ENCODE results near the gene AQP7.
"Not testable (repeated sequence)": the region's sequence is repeated elsewhere in the genome, so short reads cannot be mapped to it uniquely, and the experiment has no call there.

AQP7 gene

GRCh38 chr9:33402371-33402770 is at the start of gene AQP7:
Gene AQP7 (minus strand): TSS chr9:33402568. CDS start chr9:33401262, 1,306 bp downstream.
- not testable (repeated sequence) for DNase-seq

DNA sequence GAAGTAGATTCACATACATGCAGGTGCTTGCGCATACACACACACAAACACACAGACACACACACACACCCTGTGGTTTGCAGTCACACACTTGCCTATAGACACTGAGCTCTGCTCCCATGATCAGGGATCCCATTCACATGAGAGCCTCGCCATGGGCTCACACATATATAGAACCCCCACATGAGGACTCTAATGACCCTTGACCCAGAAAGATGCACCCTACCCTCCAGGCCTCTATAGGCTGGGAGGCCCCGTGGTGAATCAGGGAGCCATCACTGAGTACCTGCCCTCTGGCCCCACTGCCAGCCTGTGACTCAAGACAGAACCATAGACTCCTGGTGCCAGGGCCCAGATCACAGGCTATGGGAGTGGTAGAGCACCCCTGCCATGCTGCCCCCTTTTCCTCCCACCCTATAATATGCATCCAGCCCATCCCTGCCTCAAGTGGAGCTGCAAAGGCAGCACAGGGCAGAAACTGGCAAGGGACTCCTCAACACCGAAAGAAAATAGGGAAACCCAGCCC is 48.3 kb upstream of the AQP7 start:
- DNase-seq: no peak

- no peak for DNase-seq
These were observed 47.3 kb upstream of the AQP7 start for GRCh38 chr9:33449715-33450114.

DNA sequence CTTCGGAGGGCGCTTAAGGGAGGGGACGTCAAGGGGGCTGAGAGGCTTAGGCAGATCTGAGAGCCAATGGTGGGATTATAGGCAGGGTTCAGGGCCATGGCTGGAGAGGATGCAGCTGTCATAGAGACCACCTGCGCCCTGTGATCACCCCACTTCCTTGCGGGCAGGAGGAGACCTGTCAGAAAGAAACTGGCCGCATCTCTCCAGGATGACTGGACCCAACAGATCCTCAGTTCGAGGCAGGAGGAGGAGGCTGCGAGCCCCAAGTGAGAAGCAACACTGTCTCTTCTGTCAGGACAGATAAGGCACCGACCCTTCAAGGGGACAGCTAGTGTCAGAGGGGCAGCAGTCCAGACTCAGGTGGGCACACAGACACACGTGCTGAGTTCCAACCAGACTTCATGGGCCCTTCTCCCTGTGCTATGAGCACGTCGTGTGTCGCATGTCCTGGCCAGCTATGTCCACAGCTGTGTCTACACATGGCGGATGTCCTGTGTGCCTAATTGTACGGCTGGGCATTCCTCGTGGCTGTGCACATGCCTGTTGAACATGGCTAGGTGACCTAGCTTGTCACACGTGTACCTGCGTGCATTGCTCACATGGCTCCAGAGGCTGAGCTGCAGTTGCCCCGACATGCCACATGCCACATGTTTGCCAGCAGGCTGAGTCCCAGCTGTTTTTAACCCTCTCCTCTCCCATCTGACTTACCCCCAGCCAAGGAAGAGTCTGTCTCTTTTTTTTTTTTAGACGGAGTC is 45.6 kb upstream of the AQP7 start:
- DNase-seq: no peak

GRCh38 chr9:33446946-33447798 is 44.8 kb upstream of the AQP7 start, which contains the start of gene AQP3:
Gene AQP3 (minus strand): TSS chr9:33447593. CDS start chr9:33447530, 63 bp downstream.
- DNase-seq: no peak

GRCh38 chr9:33446240-33446945 is 44.0 kb upstream of the AQP7 start:
- no peak for DNase-seq

DNA sequence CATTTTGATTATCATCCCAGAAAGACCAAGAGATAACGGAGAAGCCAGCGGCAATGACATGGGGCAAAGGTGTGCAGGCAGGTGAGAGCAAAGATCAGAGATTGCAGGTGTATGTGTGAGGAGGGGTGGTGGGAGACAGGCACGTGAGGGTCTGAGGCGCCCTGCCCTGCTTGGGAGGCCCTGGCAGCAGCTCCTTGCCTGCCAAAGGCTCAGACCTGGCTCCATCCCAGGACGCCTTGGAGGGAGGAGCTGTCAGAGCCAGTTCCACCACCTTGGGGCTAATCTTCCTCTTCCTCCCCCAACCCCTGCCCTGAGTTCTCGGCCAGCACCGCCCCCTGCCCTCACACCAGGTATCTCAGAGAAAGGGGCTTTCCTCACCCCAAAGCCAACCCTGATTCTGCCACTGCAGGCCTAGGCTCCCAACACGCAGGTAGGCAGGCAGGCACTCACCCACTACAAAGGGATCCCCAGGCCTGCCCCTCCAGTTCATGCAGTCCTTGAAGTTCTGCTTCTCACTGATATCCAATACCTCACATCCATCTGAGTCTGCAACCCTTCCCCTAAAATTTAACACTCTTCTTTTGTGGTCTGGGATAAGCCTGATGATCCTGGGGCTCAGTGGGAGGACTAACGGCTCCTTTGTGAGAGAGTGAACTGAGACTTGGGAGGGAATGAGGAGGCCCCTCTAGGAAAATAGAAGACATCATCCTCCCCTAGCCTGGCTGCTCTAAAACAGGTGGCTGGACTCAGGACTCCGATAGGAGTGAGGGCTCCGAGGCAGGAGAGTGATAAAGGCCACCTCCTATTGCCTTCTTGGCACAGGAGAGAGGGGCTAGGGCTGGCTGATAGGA is 43.2 kb upstream of the AQP7 start:
- DNase-seq: no peak

DNA sequence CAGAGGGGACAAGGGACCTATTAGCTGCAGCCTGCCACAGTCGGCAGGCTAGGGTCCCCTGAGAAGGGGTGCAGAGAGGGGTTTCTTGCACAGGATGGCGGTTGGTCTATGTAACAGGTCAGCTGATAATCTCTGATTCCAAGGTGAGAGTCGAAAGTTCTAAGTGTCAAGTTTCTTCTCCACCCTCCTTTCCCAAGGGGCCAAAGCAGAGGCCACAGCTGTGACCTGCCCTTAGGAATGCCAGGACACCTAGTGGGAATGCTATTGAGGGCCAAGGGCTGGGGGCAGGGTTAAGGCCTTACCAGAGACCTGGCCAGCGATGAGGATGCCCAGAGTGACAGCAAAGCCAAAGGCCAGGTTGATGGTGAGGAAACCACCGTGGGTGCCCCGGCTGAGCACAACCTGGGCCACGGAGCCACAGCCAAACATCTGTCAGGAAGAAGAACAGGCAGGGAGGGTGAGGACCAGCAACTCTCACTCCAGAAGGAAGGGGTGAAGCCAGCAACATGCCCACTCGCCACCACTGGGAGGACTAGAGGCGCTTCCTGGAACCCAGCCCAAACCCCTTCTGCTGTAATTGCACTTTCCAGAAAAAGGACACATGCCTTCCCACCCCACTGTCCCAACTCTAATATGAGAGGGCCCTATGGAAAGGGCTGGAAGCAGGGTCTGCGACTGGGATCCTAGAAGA is 41.2 kb upstream of the AQP7 start:
- DNase-seq: no peak

DNA sequence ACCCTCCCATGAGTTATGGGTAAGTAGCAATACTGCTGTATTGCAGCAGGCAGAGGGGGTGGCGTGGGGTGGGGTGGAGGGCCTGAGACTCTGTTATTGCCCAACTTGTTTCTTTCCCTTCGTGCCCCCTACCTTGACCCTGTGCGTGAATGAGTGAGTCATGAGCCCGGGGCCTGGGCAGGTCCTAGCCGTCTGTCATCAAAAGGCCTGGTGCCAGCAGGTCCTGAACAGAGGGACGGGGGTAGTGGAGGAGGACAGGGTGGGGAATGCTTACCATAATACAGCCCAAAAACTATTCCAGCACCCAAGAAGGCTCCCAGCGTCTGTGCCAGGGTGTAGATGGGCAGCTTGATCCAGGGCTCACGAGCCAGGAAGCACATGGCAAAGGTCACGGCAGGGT is 40.7 kb upstream of the AQP7 start:
- no peak for DNase-seq

GRCh38 chr9:33442125-33442524 is 39.8 kb upstream of the AQP7 start:
- no peak for DNase-seq

- DNase-seq: no peak
These were observed 38.2 kb upstream of the AQP7 start for GRCh38 chr9:33440609-33441008.

- DNase-seq: no peak
These were observed 37.8 kb upstream of the AQP7 start for GRCh38 chr9:33440204-33440603.

- DNase-seq: no peak
These were observed 37.4 kb upstream of the AQP7 start for GRCh38 chr9:33439731-33440130.

- DNase-seq: no peak
These were observed 36.7 kb upstream of the AQP7 start for GRCh38 chr9:33438926-33439680.

DNA sequence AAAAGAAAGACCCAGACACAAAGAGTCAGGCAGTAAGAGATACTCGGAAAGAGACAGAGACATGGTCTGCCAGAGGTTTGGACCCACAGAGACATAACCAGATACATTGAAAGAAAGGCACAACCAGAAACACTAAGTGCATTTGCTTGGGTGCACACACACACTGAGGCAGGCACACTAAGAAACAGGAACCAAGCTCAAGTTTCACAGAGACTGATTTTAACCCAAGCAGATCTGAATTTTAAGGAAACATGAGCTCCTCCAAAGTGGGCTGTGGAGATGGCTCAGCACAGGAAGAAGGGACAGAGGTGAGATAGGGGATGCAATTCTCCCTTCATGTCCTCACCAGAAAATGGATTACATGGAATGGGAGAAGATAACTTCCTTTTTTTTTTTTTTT is 35.5 kb upstream of the AQP7 start:
- DNase-seq: no peak

GRCh38 chr9:33437205-33437604 is 34.8 kb upstream of the AQP7 start:
- DNase-seq: no peak

DNA sequence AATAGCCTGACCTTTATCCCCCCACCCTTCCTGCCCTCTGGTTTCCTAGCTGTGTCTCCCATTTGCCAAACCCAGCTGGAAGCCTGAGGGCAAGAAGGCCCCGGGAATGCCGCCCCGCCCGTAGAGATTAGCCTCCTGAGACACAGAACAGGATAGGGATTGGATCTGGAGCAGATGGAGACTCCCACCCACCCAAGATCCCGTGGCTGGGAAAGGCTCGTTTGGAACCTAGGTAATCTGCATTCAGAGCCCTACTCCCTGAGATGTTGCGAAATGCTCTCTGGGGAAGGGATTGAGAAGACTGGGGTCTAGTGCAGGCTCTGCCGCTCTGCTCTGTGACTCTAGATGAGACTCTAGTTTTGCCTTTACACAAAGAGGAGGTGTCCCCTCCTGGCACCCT is 34.1 kb upstream of the AQP7 start:
- no peak for DNase-seq

DNA sequence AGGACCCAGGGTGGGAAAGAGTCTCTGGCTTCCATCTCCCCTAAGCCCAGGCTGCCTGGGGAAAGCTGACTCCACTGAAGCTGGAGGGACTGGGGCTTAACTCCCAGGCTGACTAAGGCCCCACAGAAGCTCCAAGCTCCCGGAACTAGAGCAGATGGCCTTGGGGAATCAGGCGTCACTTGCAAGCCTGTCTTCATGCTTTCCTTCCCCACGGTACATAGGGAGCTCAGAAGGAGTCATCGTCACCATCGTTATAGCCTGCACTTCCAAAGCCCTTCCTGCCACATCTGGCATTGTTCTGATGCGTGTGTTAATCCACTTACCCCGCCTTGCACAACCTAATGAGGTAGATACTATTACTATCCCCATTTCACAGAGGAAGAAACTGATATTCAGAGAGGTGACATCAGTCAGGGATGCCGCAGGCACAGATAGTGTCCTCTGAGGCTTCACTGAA is 33.5 kb upstream of the AQP7 start:
- no peak for DNase-seq

DNA sequence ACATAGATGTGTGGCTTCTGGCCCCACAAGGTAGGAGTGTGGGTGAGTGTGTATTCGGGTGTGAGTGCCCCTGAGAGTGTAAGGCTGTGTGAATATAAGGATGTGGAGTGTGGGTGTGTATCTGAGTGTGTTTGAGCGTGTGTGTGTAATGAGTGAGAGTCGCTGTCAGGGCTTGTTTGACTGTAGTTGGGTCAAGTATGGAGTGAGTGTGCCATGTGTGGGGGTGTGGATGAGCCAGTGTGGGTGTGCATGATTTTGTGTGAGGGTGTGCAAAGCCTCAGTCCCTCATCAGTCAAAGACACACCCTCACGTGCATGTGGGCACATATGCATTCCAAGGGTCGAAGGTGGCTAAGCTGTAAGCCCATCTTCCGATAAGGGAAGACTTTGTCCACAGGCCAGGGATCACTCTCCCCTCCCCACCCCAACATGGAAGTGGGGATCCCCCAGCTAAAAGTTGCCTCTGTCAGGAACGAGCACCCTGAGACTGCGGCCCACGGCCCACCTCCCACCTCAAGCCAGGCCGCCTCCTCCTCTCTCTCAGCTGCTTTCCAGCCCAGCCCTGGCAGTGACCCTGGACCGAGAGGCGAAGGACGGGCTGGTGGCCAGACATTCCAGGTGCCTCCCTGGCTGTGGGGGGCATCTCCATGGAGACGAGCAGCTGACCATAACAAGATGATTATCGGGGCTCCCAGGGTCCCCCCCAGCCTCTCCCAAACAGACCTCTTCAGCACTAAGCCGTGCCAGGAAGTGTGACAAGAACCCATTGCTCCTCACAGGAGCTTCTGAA is 32.1 kb upstream of the AQP7 start:
- DNase-seq: no peak

DNA sequence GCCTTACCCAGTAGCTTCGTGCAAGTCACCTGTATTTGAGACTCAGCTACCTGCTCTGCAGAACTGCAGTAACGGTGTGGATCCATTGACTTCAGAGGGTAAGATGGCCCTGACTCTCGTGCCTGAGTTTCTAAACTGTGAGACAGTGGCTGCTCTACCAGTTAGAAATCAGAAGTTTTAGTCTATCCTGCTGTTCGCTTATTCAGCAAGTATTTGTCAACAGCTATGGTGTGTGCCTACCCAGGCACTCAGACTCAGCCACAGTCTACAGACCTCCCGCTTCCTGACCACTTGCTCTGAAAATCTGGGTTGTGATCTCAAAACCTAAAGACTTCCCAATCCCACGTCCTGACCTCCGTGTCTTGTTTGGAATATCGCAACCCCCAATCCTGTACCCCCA is 31.5 kb upstream of the AQP7 start:
- DNase-seq: no peak

Data from cerebellar nuclear complex (tissue), 1 donor.